ENCODE results near the gene SPINK1.
A peak's percentile ranks its signal among the peaks of the same experiment; 100 is the strongest.

Gene SPINK1

DNA sequence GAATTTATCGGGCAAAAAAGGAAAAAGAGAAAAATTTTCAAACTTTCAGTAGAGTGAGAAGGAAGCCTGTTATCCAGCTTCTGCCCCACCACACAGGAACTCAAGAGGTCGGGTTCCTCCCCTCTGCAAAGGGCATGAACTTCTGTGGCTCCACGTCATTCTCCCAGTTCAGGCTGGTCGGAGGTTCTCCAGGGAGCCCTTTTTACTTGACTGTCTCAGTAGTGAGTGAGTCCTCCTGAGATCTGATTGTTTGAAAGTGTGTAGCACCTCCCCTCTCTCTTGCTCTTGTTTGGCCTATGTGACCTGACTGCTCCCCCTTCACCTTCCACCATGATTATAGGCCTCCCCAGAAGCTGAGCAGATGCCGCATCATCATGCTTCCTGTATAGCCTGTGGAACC is 9.7 kb downstream of the SPINK1 start:
- H3K27me3 ChIP-seq (ENCODE audit: insufficient read depth, poor library complexity, severe bottlenecking) = peaks cover 10% of the 10 kb centered on the region
- H3K27ac ChIP-seq (ENCODE audit: poor library complexity, severe bottlenecking) = no peak overlapping the region
- no peak for ATAC-seq (ENCODE audit: low read depth)
- no peaks in the 10 kb centered on the region for H3K9me3 ChIP-seq (ENCODE audit: severe bottlenecking)
- H3K36me3 ChIP-seq (ENCODE audit: low read depth) = no peaks in the 10 kb centered on the region
- no peaks in the 10 kb centered on the region for H3K4me1 ChIP-seq (ENCODE audit: insufficient read depth, poor library complexity, severe bottlenecking)
- no peak overlapping the region for H3K4me3 ChIP-seq (ENCODE audit: severe bottlenecking)
- TF ChIP-seq, protein P1, sequence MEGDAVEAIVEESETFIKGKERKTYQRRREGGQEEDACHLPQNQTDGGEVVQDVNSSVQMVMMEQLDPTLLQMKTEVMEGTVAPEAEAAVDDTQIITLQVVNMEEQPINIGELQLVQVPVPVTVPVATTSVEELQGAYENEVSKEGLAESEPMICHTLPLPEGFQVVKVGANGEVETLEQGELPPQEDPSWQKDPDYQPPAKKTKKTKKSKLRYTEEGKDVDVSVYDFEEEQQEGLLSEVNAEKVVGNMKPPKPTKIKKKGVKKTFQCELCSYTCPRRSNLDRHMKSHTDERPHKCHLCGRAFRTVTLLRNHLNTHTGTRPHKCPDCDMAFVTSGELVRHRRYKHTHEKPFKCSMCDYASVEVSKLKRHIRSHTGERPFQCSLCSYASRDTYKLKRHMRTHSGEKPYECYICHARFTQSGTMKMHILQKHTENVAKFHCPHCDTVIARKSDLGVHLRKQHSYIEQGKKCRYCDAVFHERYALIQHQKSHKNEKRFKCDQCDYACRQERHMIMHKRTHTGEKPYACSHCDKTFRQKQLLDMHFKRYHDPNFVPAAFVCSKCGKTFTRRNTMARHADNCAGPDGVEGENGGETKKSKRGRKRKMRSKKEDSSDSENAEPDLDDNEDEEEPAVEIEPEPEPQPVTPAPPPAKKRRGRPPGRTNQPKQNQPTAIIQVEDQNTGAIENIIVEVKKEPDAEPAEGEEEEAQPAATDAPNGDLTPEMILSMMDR (IDR thresholded peaks at IDR 0.05; ENCODE audit: poor library complexity, severe bottlenecking) = no peak
- no peak for DNase-seq (ENCODE audit: low spot score)

DNA sequence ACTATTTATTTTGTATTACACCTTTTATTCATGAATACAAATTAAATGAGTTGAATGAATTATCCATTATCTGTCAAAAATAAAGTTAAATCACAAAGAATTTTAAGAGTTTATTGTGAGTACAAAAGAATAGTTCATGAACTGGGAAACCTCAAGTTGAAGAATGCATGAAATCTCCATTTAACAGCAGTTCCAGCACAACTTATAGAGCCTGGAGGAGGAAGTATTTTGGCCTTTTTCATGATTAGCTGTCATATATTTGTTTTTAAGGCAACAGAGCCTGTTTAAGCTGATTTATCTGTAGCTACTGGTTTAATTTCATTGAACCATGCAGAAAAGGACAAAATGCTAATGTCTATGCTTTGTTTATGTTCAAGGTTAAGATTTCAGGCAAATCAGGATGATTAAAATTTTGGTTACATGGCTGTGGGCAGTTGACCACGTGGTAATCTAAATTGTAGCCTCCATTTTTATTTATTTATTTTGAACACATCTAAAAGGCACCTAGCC is 12.2 kb downstream of the SPINK1 start:
- ATAC-seq (ENCODE audit: low read depth) (no peak), DNase-seq (ENCODE audit: low spot score) (no peak)
- Histone ChIP-seq H3K4me1 (ENCODE audit: insufficient read depth, poor library complexity, severe bottlenecking) (no peaks in the 10 kb centered on the region), H3K36me3 (ENCODE audit: low read depth) (no peaks in the 10 kb centered on the region), H3K4me3 (ENCODE audit: severe bottlenecking) (no peak overlapping the region), H3K9me3 (ENCODE audit: severe bottlenecking) (no peaks in the 10 kb centered on the region), H3K27ac (ENCODE audit: poor library complexity, severe bottlenecking) (no peak overlapping the region), H3K27me3 (ENCODE audit: insufficient read depth, poor library complexity, severe bottlenecking) (peaks cover 15% of the 10 kb centered on the region)
- TF ChIP-seq, protein P1 (IDR thresholded peaks at IDR 0.05; ENCODE audit: poor library complexity, severe bottlenecking) = no peak

DNA sequence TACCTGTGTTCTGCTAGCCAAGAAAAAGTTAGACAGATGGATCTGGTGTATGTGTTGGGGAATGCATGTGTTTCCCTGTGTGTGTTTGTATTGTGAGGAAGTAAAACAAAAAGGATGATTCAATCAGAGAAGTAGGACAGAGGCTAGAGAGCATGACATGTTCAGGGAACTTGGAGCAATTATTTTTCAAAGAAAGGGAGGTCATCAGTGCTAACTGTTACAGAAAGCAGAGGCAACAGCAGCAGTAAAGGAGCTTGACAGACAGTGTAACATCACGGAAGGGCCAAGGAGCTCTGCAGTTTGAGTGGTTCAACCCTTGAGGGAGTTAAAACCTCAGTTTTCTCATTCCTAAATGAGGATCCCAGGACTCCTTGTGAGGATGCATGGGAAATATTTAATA is 13.2 kb downstream of the SPINK1 start:
- DNase-seq (ENCODE audit: low spot score) (no peak), ATAC-seq (ENCODE audit: low read depth) (no peak; the same call in 2 of the 3 replicates)
- Histone ChIP-seq H3K9me3 (ENCODE audit: severe bottlenecking) (no peaks in the 10 kb centered on the region), H3K27me3 (ENCODE audit: insufficient read depth, poor library complexity, severe bottlenecking) (peaks cover 19% of the 10 kb centered on the region), H3K4me3 (ENCODE audit: severe bottlenecking) (no peak overlapping the region), H3K4me1 (ENCODE audit: insufficient read depth, poor library complexity, severe bottlenecking) (no peaks in the 10 kb centered on the region), H3K27ac (ENCODE audit: poor library complexity, severe bottlenecking) (no peak overlapping the region), H3K36me3 (ENCODE audit: low read depth) (no peaks in the 10 kb centered on the region)
- TF ChIP-seq, protein P1 (IDR thresholded peaks at IDR 0.05; ENCODE audit: poor library complexity, severe bottlenecking) = no peak

DNA sequence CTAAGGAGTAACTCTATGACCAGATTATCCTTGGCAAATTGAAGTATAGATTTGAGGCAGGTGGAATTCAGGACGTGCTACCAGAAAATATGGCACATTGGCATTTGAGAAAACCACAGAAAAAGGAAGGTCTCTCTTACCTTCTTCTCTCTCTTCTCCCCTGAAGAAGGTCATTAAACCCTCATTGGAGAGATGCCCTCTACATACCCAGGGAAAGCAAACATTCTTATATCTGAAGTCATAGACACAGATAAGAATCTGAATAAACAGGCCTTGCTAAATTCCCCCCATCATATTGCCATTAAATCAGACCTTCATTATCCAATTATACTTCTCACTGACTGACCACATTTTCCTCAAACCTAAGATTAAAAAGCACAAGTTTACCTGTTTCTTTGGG is 17.8 kb downstream of the SPINK1 start:
- DNase-seq (ENCODE audit: low spot score) (no peak), ATAC-seq (ENCODE audit: low read depth) (no peak)
- Histone ChIP-seq H3K4me1 (ENCODE audit: insufficient read depth, poor library complexity, severe bottlenecking) (no peaks in the 10 kb centered on the region), H3K27me3 (ENCODE audit: insufficient read depth, poor library complexity, severe bottlenecking) (peaks cover 9% of the 10 kb centered on the region), H3K27ac (ENCODE audit: poor library complexity, severe bottlenecking) (no peak overlapping the region), H3K36me3 (ENCODE audit: low read depth) (no peaks in the 10 kb centered on the region), H3K9me3 (ENCODE audit: severe bottlenecking) (no peaks in the 10 kb centered on the region), H3K4me3 (ENCODE audit: severe bottlenecking) (no peak overlapping the region)
- TF ChIP-seq, protein P1 (IDR thresholded peaks at IDR 0.05; ENCODE audit: poor library complexity, severe bottlenecking) = no peak

DNA sequence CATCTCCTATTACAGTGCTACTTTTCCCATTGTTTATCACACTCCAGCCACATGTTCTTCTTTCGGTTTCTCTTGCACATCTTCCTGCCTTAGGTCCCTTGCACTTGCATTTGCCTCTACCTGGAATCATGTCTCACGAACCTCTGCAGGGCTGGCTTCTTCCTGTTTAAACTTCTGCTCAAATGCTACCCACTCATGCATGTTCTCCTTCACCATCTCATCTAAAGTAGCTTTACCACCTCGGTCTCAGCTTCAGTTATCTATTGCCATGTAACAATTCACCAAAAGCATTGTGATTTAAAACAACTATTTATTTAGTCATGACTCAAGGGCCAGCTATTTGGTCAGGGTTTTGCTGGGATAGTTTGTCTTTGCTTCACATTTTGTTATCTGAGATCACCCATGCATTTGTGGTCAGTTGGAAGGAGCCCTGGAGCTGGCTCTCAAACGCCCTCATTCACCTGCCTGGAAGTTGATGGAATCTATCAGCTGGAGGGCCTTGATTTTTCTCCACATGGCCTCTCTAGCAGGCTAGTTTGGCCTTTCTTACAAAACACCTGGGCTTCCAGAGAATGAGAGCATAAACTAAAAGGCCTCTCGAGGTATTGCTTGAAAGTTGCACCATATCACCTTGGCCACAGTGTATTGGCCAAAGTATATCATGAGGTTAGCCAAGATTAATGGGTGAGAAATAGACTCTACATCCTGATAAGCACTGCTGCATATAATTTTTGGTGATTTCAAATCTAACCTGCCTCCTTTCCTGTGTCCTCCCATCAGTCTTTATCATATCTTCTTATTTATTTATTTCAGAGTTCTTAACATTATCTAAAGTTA is 21.4 kb downstream of the SPINK1 start:
- Histone ChIP-seq H3K9me3 (ENCODE audit: severe bottlenecking) (no peaks in the 10 kb centered on the region), H3K27me3 (ENCODE audit: insufficient read depth, poor library complexity, severe bottlenecking) (peaks cover 6% of the 10 kb centered on the region), H3K4me1 (ENCODE audit: insufficient read depth, poor library complexity, severe bottlenecking) (no peaks in the 10 kb centered on the region), H3K4me3 (ENCODE audit: severe bottlenecking) (no peak overlapping the region), H3K36me3 (ENCODE audit: low read depth) (no peaks in the 10 kb centered on the region), H3K27ac (ENCODE audit: poor library complexity, severe bottlenecking) (no peak overlapping the region)
- ATAC-seq (ENCODE audit: low read depth) (peak; percentile 65), DNase-seq (ENCODE audit: low spot score) (no peak)
- TF ChIP-seq, protein P1 (IDR thresholded peaks at IDR 0.05; ENCODE audit: poor library complexity, severe bottlenecking) = no peak
